ENCODE data around the gene MBLAC1.
"Not testable (repeated sequence)": the region's sequence is repeated elsewhere in the genome, so short reads cannot be mapped to it uniquely, and the experiment has no call there.

MBLAC1 gene

DNA sequence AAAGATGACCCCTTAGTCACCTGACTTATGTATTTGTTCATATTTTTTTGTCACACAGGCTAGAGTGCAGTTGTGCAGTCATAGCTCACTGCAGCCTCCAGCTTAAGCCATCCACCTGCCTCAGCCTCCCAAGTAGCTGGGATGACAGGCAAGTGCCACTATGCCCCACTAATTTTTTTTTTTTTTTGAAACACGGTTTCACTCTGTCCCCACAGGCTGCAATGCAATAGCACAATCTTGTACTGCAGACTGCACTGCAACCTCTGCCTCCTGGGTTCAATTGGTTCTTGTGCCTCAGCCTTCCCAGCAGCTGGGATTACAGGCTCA is 1.8 kb downstream of the MBLAC1 start:
- peaks cover 19% of the 10 kb centered on the region for H3K4me1 ChIP-seq (ENCODE audit: low read length)
- H3K79me2 ChIP-seq (ENCODE audit: low read length): peaks cover 17% of the 10 kb centered on the region
- no peaks in the 10 kb centered on the region for H3K27me3 ChIP-seq (ENCODE audit: low read depth, low read length)
- peaks cover 7% of the 10 kb centered on the region for H3K36me3 ChIP-seq (replicated peaks; ENCODE audit: low read depth, low read length)
- no peak for TF ChIP-seq EZH2phosphoT487 (IDR thresholded peaks at IDR 0.05; ENCODE audit: low read depth)
- TF ChIP-seq CTCF (IDR thresholded peaks at IDR 0.05; ENCODE audit: low read depth, low read length): no peak
- peak overlapping the region; percentile 90 for H3K4me2 ChIP-seq (ENCODE audit: low read length)
- no peak overlapping the region for H2AFZ ChIP-seq (ENCODE audit: low read depth, low read length)
- H3K4me3 ChIP-seq (ENCODE audit: low read length): peak overlapping the region; percentile 97
- H3K27ac ChIP-seq (ENCODE audit: low read length): no peak overlapping the region
- no peaks in the 10 kb centered on the region for H4K20me1 ChIP-seq (ENCODE audit: insufficient read depth, low read length)
- no peaks in the 10 kb centered on the region for H3K9me3 ChIP-seq (ENCODE audit: insufficient read depth, low read length)
- peak overlapping the region; percentile 96; the same call in 1 of the 2 replicates for H3K9ac ChIP-seq (ENCODE audit: low read length)

GRCh38 chr7:100130220-100130607 is 3.4 kb downstream of the MBLAC1 start:
- not testable (repeated sequence) for H3K4me2 ChIP-seq (ENCODE audit: low read length); H3K27me3 ChIP-seq (ENCODE audit: low read depth, low read length); H3K9ac ChIP-seq (ENCODE audit: low read length); H3K36me3 ChIP-seq (replicated peaks; ENCODE audit: low read depth, low read length); H3K27ac ChIP-seq (ENCODE audit: low read length); H4K20me1 ChIP-seq (ENCODE audit: insufficient read depth, low read length); H3K9me3 ChIP-seq (ENCODE audit: insufficient read depth, low read length); H3K4me3 ChIP-seq (ENCODE audit: low read length); H2AFZ ChIP-seq (ENCODE audit: low read depth, low read length)
- Histone ChIP-seq H3K79me2 (ENCODE audit: low read length) (peaks cover 17% of the 10 kb centered on the region), H3K4me1 (ENCODE audit: low read length) (peaks cover 18% of the 10 kb centered on the region)

DNA sequence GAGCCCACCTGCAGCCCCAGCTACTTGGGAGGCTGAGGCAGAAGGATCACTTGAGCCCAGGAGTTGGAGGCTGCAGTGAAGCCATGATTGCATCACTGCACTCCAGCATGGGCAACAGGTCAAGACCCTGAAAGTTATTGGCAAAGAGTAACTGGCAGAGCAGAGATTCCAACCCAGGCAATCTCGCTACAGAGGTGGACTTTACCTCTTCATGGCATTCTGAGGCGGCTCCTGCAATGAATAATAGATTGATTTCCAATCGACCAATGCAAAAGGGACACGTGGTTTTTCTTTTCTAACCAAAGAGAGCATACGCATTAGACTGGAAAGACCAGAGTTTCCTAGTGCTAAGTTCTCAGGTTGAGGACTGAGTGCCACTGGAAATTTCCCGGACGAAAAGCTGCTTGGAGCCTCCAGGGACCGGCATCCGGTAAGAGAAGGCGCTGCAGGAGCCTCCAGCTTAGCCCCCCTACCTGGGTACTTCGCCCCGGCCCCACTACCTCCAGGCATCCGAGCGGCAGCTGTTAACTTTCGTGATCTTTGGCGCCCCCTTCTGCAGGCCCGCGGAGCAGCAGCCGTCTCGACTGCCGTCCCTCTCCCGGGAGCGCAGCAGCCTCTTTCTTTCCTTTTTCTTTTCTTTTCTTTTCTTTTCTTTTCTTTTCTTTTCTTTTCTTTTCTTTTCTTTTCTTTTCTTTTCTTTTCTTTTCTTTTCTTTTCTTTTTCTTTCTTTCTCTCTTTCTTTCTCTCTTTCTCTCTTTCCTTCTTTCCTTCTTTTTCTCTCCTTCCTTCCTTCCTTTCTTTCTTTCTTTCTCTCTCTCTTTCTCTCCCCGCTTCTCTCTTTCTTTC is 4.1 kb downstream of the MBLAC1 start:
- H3K4me1 ChIP-seq (ENCODE audit: low read length): peaks cover 13% of the 10 kb centered on the region
- H2AFZ ChIP-seq (ENCODE audit: low read depth, low read length): peak overlapping the region; percentile 87; the same call in 1 of the 2 replicates
- peak overlapping the region; percentile 84 for H3K4me2 ChIP-seq (ENCODE audit: low read length)
- peaks cover 12% of the 10 kb centered on the region for H3K79me2 ChIP-seq (ENCODE audit: low read length)
- H3K4me3 ChIP-seq (ENCODE audit: low read length): peak overlapping the region; percentile 68
- no peaks in the 10 kb centered on the region for H3K9me3 ChIP-seq (ENCODE audit: insufficient read depth, low read length)
- no peak overlapping the region for H3K27ac ChIP-seq (ENCODE audit: low read length)
- H3K27me3 ChIP-seq (ENCODE audit: low read depth, low read length): no peaks in the 10 kb centered on the region
- peak; percentile 70 for TF ChIP-seq CTCF (IDR thresholded peaks at IDR 0.05; ENCODE audit: low read depth, low read length)
- no peak for TF ChIP-seq EZH2phosphoT487 (IDR thresholded peaks at IDR 0.05; ENCODE audit: low read depth)
- H3K9ac ChIP-seq (ENCODE audit: low read length): peak overlapping the region; percentile 43
- no peaks in the 10 kb centered on the region for H4K20me1 ChIP-seq (ENCODE audit: insufficient read depth, low read length)
- H3K36me3 ChIP-seq (replicated peaks; ENCODE audit: low read depth, low read length): no peaks in the 10 kb centered on the region

DNA sequence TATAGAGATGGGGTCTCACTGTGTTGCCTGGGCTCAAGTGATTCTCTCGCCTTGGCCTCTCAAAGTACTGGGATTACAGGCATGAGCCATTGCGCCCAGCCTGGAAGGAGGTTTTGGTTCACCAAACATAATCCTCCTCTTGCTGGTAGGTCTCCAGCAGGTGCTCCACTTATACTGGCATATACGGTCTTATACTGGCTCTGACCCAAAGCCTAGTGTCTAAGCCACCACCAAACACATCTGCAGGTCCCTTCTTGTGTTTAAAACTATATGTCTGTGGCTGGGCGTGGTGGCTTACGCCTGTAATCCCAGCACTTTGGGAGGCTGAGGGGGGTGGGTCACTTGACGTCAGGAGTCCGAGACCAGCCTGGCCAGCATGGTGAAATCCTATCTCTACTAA is 5.4 kb downstream of the MBLAC1 start:
- Histone ChIP-seq H4K20me1 (ENCODE audit: insufficient read depth, low read length) (no peaks in the 10 kb centered on the region), H3K4me3 (ENCODE audit: low read length) (no peak overlapping the region), H3K27me3 (ENCODE audit: low read depth, low read length) (no peaks in the 10 kb centered on the region), H3K4me1 (ENCODE audit: low read length) (peaks cover 13% of the 10 kb centered on the region), H3K36me3 (replicated peaks; ENCODE audit: low read depth, low read length) (no peaks in the 10 kb centered on the region), H3K9me3 (ENCODE audit: insufficient read depth, low read length) (no peaks in the 10 kb centered on the region), H3K79me2 (ENCODE audit: low read length) (peaks cover 4% of the 10 kb centered on the region; the same call in 1 of the 2 replicates), H3K27ac (ENCODE audit: low read length) (no peak overlapping the region), H3K9ac (ENCODE audit: low read length) (no peak overlapping the region), H3K4me2 (ENCODE audit: low read length) (no peak overlapping the region), H2AFZ (ENCODE audit: low read depth, low read length) (no peak overlapping the region)
- TF ChIP-seq EZH2phosphoT487 (IDR thresholded peaks at IDR 0.05; ENCODE audit: low read depth): no peak
- no peak for TF ChIP-seq CTCF (IDR thresholded peaks at IDR 0.05; ENCODE audit: low read depth, low read length)
